ENCODE results near the gene C5orf63. TPM values are rescaled to one million over a fixed set of nuclear protein-coding genes. Genes with fewer than 3 reads are reported as not detected.

The C5orf63 gene
- polyA plus RNA-seq, 1 donor (not counting 4 experiments of a cell fraction or from before 2014, with no cell fraction given), result 7.2 TPM

- Histone ChIP-seq H4K20me1 (ENCODE audit: control insufficient read depth, extremely low read depth, insufficient read depth, low read length) (no peaks in the 10 kb centered on the region), H2AFZ (ENCODE audit: control insufficient read depth, low read length) (no peak overlapping the region), H3K4me1 (ENCODE audit: control insufficient read depth, extremely low read depth, insufficient read depth, low read length) (peaks cover 7% of the 10 kb centered on the region), H3K9me3 (ENCODE audit: control insufficient read depth, low read depth, low read length) (no peaks in the 10 kb centered on the region), H3K4me2 (ENCODE audit: control insufficient read depth, extremely low read depth, insufficient read depth, low read depth, low read length) (no peak overlapping the region), H3K9me1 (ENCODE audit: control insufficient read depth, extremely low read depth, insufficient read depth, low read length) (no peaks in the 10 kb centered on the region), H3K9ac (ENCODE audit: control insufficient read depth, extremely low read depth, insufficient read depth, low read length) (no peak overlapping the region), H3K79me2 (ENCODE audit: control insufficient read depth, insufficient read depth, low read length) (no peaks in the 10 kb centered on the region), H3K27me3 (ENCODE audit: control insufficient read depth, extremely low read depth, insufficient read depth, low read length) (peaks cover 23% of the 10 kb centered on the region), H3K27ac (ENCODE audit: control insufficient read depth, insufficient read depth, low read length) (no peak overlapping the region), H3K36me3 (ENCODE audit: control insufficient read depth in 2 of 2, extremely low read depth in 1 of 2, insufficient read depth in 2 of 2, low read length in 2 of 2) (no peaks in the 10 kb centered on the region), H3K4me3 (ENCODE audit: control insufficient read depth in 2 of 3, extremely low read depth in 1 of 3, insufficient read depth in 2 of 3, low read depth in 1 of 3, low read length in 3 of 3) (no peak overlapping the region)
- FAIRE-seq, result no peak
- TF ChIP-seq CTCF (optimal IDR thresholded peaks at IDR 0.05 in 1 of 3, IDR thresholded peaks at IDR 0.05 in 1 of 3, conservative IDR thresholded peaks at IDR 0.05 in 1 of 3; ENCODE audit: extremely low read depth in 1 of 3, insufficient read depth in 2 of 3, low read length in 3 of 3) (no peak), EZH2 (IDR thresholded peaks at IDR 0.05; ENCODE audit: low read length) (no peak)
- DNase-seq (ENCODE audit: low read depth, low spot score), result no peak
- dilution Hi-C loops (cut with MboI; ENCODE audit: extremely low pct_ligation_motif_present, low sequenced_read_pairs), result no loop called here
These were observed 41.5 kb downstream of the C5orf63 start for GRCh38 chr5:127031863-127032232.

GRCh38 chr5:127031147-127031862 is 42.0 kb downstream of the C5orf63 start:
- H3K4me3 ChIP-seq (ENCODE audit: control insufficient read depth in 2 of 3, extremely low read depth in 1 of 3, insufficient read depth in 2 of 3, low read depth in 1 of 3, low read length in 3 of 3), result peak overlapping the region; percentile 64 to 79 (median 76)
- DNase-seq (ENCODE audit: low read depth, low spot score), result no peak
- H3K4me2 ChIP-seq (ENCODE audit: control insufficient read depth, extremely low read depth, insufficient read depth, low read depth, low read length), result peak overlapping the region; percentile 96
- no peak for TF ChIP-seq EZH2 (IDR thresholded peaks at IDR 0.05; ENCODE audit: low read length)
- no peak for TF ChIP-seq CTCF (optimal IDR thresholded peaks at IDR 0.05 in 1 of 3, IDR thresholded peaks at IDR 0.05 in 1 of 3, conservative IDR thresholded peaks at IDR 0.05 in 1 of 3; ENCODE audit: extremely low read depth in 1 of 3, insufficient read depth in 2 of 3, low read length in 3 of 3)
- peaks cover 23% of the 10 kb centered on the region for H3K27me3 ChIP-seq (ENCODE audit: control insufficient read depth, extremely low read depth, insufficient read depth, low read length)
- dilution Hi-C loops (cut with MboI; ENCODE audit: extremely low pct_ligation_motif_present, low sequenced_read_pairs), result no loop called here
- no peak overlapping the region for H3K27ac ChIP-seq (ENCODE audit: control insufficient read depth, insufficient read depth, low read length)
- peaks cover 7% of the 10 kb centered on the region for H3K4me1 ChIP-seq (ENCODE audit: control insufficient read depth, extremely low read depth, insufficient read depth, low read length)
- no peaks in the 10 kb centered on the region for H3K9me3 ChIP-seq (ENCODE audit: control insufficient read depth, low read depth, low read length)
- peak overlapping the region; percentile 78 for H2AFZ ChIP-seq (ENCODE audit: control insufficient read depth, low read length)
- no peaks in the 10 kb centered on the region for H3K9me1 ChIP-seq (ENCODE audit: control insufficient read depth, extremely low read depth, insufficient read depth, low read length)
- H3K36me3 ChIP-seq (ENCODE audit: control insufficient read depth in 2 of 2, extremely low read depth in 1 of 2, insufficient read depth in 2 of 2, low read length in 2 of 2), result no peaks in the 10 kb centered on the region
- peak overlapping the region; percentile 64 for H3K9ac ChIP-seq (ENCODE audit: control insufficient read depth, extremely low read depth, insufficient read depth, low read length)
- no peaks in the 10 kb centered on the region for H3K79me2 ChIP-seq (ENCODE audit: control insufficient read depth, insufficient read depth, low read length)
- FAIRE-seq, result no peak
- H4K20me1 ChIP-seq (ENCODE audit: control insufficient read depth, extremely low read depth, insufficient read depth, low read length), result no peaks in the 10 kb centered on the region
